NCI-H748 (cell line): ENCODE results near the gene ERN1.

Source experiments
- DNase-seq: peaks from one replicate; lab custom pipeline; 2025; ENCODE audit not compliant: unreplicated experiment; lab: John Stamatoyannopoulos, UW

The ERN1 gene

GRCh38 chr17:63991611-63992010 is 138.3 kb downstream of the ERN1 start:
- DNase-seq, result no peak

- no peak for DNase-seq
Measured at GRCh38 chr17:63989622-63990345, 140.2 kb downstream of the ERN1 start.
